PFSK-1 (cell line): ENCODE data around the gene GSAP.

Source experiments
- POLR2AphosphoS5 ChIP-seq: IDR thresholded peaks from 2 replicates; pipeline ENCODE4 v1.6.1; 2012; ENCODE audit warnings: low read depth, mild to moderate bottlenecking, control low read depth, low read length, moderate library complexity
- TAF1 ChIP-seq: IDR thresholded peaks from 2 replicates; pipeline ENCODE4 v1.6.1; 2012; ENCODE audit warnings: low read length, control low read depth, borderline replicate concordance; ENCODE audit not compliant: insufficient read depth

- TF ChIP-seq POLR2AphosphoS5 (no peak), TAF1 (no peak)
These were observed 38.7 kb upstream of the GSAP start for GRCh38 chr7:77454802-77455201.
